Dendritic cell treated with granulocyte-macrophage colony-stimulating factor and Interleukin-4, amounts not matched to agents 40 ng/mL and 50 ng/mL, for 4 days (primary cell): ENCODE results near the gene MOCOS.
"Not testable (repeated sequence)": the region's sequence is repeated elsewhere in the genome, so short reads cannot be mapped to it uniquely, and the experiment has no call there.

Source experiments
- H3K27ac Mint-ChIP-seq: one replicate; pipeline ENCODE4 v1.8.0; 2022; ENCODE audit warnings: mild to moderate bottlenecking, mixed read lengths
- H3K27me3 Mint-ChIP-seq: one replicate; pipeline ENCODE4 v1.8.0; 2022; ENCODE audit warnings: mild to moderate bottlenecking, mixed read lengths
- H3K36me3 Mint-ChIP-seq: one replicate; pipeline ENCODE4 v1.8.0; 2022; ENCODE audit warnings: low read depth, mixed read lengths
- H3K4me1 Mint-ChIP-seq: one replicate; pipeline ENCODE4 v1.8.0; 2022; ENCODE audit warnings: low read depth, mixed read lengths
- H3K4me3 Mint-ChIP-seq: one replicate; pipeline ENCODE4 v1.8.0; 2022; ENCODE audit warnings: mild to moderate bottlenecking, moderate library complexity, mixed read lengths
- H3K9me3 Mint-ChIP-seq: one replicate; pipeline ENCODE4 v1.8.0; 2022; ENCODE audit warnings: mixed read lengths
- intact Hi-C: fragments of 100-400 bp; cut with micrococcal nuclease; formaldehyde crosslinking; loops from one replicate; pipeline ENCODE4 v1.15.0; 2022

The MOCOS gene

DNA sequence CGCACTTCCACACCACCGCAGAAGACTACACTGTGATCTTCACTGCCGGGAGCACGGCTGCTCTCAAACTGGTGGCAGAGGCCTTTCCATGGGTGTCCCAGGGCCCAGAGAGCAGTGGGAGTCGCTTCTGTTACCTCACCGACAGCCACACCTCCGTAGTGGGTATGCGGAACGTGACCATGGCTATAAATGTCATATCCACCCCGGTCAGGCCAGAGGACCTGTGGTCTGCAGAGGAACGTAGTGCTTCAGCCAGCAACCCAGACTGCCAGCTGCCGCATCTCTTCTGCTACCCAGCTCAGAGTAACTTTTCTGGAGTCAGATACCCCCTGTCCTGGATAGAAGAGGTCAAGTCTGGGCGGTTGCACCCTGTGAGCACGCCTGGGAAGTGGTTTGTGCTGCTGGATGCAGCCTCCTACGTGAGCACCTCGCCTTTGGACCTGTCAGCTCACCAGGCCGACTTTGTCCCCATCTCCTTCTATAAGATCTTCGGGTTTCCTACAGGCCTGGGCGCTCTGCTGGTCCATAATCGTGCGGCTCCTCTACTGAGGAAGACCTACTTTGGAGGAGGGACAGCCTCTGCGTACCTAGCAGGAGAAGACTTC is 12.5 kb downstream of the MOCOS start:
- Mint-ChIP-seq H3K4me3 (no peak overlapping the region), H3K4me1 (no peaks in the 10 kb centered on the region), H3K9me3 (peaks cover 9% of the 10 kb centered on the region), H3K27me3 (peaks cover 5% of the 10 kb centered on the region), H3K27ac (no peak overlapping the region), H3K36me3 (peaks cover 11% of the 10 kb centered on the region)
- intact Hi-C loops: loop anchor here (10.0 kb wide), 1 partner anchor 75 kb away; no protein-coding TSS in a partner anchor

DNA sequence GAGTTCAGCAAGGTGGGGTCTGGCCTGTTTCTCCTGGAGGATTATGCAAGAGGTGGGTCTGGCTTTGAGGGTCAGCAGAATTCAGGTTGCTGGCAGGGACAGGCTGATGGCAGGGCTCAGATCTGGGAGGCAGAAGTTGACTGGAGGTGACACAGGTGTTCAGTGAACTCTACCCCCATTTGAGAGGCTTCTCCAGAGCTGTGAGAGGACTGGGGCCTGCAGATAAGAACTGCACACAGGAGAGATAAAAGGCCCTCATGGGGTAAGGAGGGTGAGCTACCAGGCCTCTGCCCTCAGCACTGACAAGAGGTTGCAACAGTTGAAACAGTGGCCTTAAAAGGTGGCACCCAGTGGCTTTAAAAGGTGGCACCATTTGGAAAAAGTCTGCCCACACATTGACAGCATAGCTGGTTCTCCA is 13.1 kb downstream of the MOCOS start:
- H3K9me3 Mint-ChIP-seq: peaks cover 9% of the 10 kb centered on the region
- H3K27ac Mint-ChIP-seq: no peak overlapping the region
- no peak overlapping the region for H3K4me3 Mint-ChIP-seq
- H3K4me1 Mint-ChIP-seq: no peaks in the 10 kb centered on the region
- peaks cover 10% of the 10 kb centered on the region for H3K36me3 Mint-ChIP-seq
- intact Hi-C loops: loop anchor here (10.0 kb wide), 1 partner anchor 74 kb away; no protein-coding TSS in a partner anchor
- peaks cover 5% of the 10 kb centered on the region for H3K27me3 Mint-ChIP-seq

DNA sequence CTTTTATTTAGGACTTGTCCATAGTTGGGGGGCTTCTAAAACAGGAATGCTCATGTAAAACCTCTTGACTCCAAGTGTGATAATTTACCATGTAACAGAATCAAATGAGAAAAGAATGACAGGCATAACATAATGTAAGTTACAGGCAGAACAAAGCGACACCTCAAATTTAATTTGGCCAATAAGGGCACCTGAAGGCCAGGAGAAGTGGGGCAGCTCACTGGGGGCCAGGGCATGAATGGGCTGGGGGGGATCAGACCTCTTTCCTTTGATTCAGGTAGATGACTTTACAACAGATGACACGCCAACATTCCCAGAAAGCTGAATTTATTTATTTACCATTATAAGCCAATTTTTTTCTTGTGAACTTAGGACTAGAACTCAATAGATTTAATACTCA is 14.5 kb downstream of the MOCOS start:
- H3K27me3 Mint-ChIP-seq: peaks cover 4% of the 10 kb centered on the region
- peaks cover 9% of the 10 kb centered on the region for H3K9me3 Mint-ChIP-seq

DNA sequence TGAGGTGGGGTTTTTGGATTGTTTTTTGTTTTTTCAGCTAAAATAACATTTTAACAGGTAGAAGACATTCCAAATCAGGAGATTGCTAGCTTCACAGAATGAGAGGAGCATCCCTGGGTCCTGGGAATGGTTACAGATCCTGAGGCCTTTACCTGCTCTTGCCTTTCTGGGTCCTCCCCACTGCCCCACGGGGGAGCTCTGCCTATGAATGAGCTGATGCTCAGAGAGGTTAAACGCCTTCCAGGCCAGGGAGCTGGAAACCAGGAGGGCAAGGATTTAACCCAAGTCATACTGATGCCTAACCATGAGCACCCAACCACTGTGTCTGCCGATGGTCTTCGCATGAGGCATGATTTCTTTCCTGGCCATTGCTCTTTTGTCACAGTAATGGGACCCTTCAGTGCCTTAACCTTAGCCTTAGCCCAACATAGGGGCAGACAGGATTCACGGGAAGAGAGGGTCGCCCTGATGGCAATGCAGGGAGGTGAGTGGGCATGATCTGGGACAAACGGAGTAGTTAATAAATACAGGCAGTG is 16.1 kb downstream of the MOCOS start:
- peaks cover 18% of the 10 kb centered on the region for H3K9me3 Mint-ChIP-seq
- H3K36me3 Mint-ChIP-seq: peaks cover 35% of the 10 kb centered on the region
- H3K4me3 Mint-ChIP-seq: no peak overlapping the region
- H3K4me1 Mint-ChIP-seq: no peaks in the 10 kb centered on the region
- intact Hi-C loops: loop anchor here (10.0 kb wide), 1 partner anchor 71 kb away; no protein-coding TSS in a partner anchor
- H3K27me3 Mint-ChIP-seq: peaks cover 4% of the 10 kb centered on the region
- no peak overlapping the region for H3K27ac Mint-ChIP-seq

More for the DNA sequence above, 14.5 kb downstream of the MOCOS start:
- Mint-ChIP-seq H3K4me1 (no peaks in the 10 kb centered on the region), H3K27ac (no peak overlapping the region), H3K36me3 (peaks cover 19% of the 10 kb centered on the region), H3K4me3 (no peak overlapping the region)
- intact Hi-C loops: loop anchor here (10.0 kb wide), 1 partner anchor 73 kb away; no protein-coding TSS in a partner anchor

DNA sequence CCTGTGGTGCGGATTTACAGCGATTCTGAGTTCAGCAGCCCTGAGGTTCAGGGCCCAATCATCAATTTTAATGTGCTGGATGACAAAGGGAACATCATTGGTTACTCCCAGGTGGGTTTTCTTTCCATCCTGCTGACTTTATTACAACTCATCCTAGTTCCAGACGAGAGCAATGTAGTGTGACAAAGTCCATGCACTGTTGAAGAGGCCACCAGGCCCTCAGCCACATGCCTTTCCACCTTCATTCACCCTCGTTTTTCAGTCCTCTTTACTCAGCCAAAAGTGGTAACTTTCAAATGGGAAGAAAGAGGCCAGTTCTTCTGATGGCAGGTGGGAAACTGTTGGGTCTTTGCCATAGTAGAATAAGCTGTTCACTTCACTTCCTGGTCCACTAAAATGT is 17.9 kb downstream of the MOCOS start:
- no peaks in the 10 kb centered on the region for H3K4me1 Mint-ChIP-seq
- H3K27me3 Mint-ChIP-seq: peaks cover 4% of the 10 kb centered on the region
- no peak overlapping the region for H3K4me3 Mint-ChIP-seq
- peaks cover 20% of the 10 kb centered on the region for H3K9me3 Mint-ChIP-seq
- intact Hi-C loops: loop anchor here (10.0 kb wide), 1 partner anchor 70 kb away; no protein-coding TSS in a partner anchor
- peaks cover 35% of the 10 kb centered on the region for H3K36me3 Mint-ChIP-seq
- no peak overlapping the region for H3K27ac Mint-ChIP-seq

DNA sequence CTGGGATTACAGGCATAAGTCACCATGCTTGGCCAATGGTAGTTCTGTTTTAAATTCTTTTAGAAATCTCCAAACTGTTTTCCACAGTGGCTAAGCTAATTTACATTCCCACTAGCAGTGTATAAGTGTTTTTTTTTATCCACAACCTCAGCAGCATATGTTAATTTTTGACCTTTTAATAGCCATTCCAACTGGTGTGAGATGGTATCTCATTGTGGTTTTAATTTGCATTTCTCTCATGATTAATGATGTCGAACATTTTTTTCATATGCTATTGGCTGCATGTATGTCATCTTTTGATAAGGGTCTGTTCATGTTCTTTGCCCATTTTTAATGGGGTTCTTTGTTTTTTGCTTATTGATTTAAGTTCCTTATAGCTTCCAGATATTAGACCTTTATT is 20.0 kb downstream of the MOCOS start:
- intact Hi-C loops: loop anchor here (10.0 kb wide), 1 partner anchor 67 kb away; no protein-coding TSS in a partner anchor

DNA sequence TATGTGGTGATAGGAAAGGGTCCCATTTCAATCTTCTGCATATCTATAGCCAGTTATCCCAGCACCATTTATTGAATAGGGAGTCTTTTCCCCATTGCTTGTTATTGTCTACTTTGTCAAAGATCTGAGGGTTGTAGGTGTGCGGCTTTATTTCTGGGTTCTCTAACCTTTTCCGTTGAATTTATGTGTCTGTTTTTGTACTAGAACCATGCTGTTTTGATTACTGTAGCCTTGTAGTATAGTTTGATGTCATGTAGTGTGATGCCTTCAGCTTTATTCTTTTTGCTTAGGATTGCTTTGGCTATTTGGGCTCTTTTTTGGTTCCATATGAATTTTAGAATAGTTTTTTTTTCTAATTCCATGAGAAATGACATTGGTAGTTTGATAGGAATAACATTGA is 20.7 kb downstream of the MOCOS start:
- H3K27ac Mint-ChIP-seq, H3K27me3 Mint-ChIP-seq, H3K4me1 Mint-ChIP-seq, H3K4me3 Mint-ChIP-seq: not testable (repeated sequence)
- H3K36me3 Mint-ChIP-seq: peaks cover 47% of the 10 kb centered on the region
- peaks cover 12% of the 10 kb centered on the region for H3K9me3 Mint-ChIP-seq
- intact Hi-C loops: loop anchor here (10.0 kb wide), 1 partner anchor 67 kb away; no protein-coding TSS in a partner anchor

More for the DNA sequence above, 20.0 kb downstream of the MOCOS start:
- no peaks in the 10 kb centered on the region for H3K4me1 Mint-ChIP-seq
- no peak overlapping the region for H3K4me3 Mint-ChIP-seq
- no peak overlapping the region for H3K27ac Mint-ChIP-seq
- H3K36me3 Mint-ChIP-seq: peaks cover 40% of the 10 kb centered on the region
- H3K9me3 Mint-ChIP-seq: peaks cover 17% of the 10 kb centered on the region
- H3K27me3 Mint-ChIP-seq: peaks cover 2% of the 10 kb centered on the region

DNA sequence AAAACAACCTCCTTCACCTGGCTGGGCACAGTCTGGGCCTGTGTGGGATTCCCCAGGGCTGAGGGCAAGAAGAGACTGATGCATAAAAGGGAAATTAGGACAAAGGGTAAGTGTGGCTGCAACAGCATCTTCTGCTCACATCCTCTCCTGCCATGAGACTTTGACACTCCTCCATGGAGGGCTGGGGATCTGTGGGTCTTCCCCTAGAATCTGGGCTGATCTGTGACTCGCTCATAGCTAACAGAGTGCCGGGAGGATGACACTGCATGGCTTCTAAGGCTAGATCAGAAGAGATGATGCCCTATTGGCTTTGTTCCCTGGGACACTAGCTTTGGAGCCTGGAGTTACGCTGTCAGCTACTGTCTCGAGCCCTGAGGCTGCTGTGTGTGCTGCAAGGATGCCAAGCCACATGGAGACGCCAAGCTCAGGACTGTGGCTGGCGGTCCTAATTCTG is 24.3 kb downstream of the MOCOS start:
- H3K27ac Mint-ChIP-seq: no peak overlapping the region
- no peaks in the 10 kb centered on the region for H3K4me1 Mint-ChIP-seq
- peaks cover 12% of the 10 kb centered on the region for H3K9me3 Mint-ChIP-seq
- H3K4me3 Mint-ChIP-seq: no peak overlapping the region
- intact Hi-C loops: no loop called here
- peaks cover 42% of the 10 kb centered on the region for H3K36me3 Mint-ChIP-seq
- H3K27me3 Mint-ChIP-seq: no peaks in the 10 kb centered on the region

DNA sequence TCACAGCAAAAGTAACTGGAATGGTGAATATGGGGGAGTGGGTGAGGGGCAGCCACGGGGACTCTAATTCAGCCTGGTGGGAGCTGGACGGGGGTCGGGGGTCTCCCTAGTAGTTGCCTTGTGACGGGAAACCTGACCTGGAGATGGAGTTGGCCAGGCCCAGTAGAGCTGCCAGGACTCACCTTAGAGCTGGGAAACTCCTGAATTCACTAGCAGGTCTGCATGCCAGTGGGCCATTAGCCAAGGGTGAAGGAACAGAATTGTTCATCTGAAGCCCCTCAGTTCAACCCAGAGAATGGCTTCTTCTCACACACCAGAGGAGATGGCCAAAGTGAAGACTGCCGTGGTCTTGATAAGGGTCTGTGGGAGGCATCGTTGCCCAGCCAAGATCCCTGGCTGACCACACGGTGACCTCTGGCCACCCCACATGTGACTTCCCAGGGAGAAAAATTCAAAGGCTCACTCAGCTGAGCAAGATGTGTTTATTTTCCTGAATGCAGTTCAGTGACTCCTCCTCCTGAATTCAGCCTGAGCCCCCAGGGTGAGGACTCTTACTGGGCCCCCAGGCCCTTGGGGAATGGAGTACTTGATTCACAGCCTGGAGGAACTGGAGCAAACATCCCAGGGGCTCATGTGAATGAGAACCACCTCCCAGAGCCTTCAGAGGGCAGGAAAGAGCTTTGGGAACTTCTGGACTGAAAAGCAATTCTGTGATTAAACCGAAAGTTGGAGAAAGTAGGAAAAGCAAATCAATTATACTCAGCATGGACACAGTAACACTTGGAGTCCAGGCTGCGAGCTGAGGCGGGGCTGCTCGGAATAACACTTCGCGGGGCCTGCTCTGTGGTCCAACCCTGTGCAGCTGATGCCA is 25.2 kb downstream of the MOCOS start:
- H3K27me3 Mint-ChIP-seq: no peaks in the 10 kb centered on the region
- H3K4me3 Mint-ChIP-seq: no peak overlapping the region
- H3K36me3 Mint-ChIP-seq: peaks cover 33% of the 10 kb centered on the region
- H3K4me1 Mint-ChIP-seq: no peaks in the 10 kb centered on the region
- intact Hi-C loops: no loop called here
- H3K9me3 Mint-ChIP-seq: peaks cover 12% of the 10 kb centered on the region
- no peak overlapping the region for H3K27ac Mint-ChIP-seq

DNA sequence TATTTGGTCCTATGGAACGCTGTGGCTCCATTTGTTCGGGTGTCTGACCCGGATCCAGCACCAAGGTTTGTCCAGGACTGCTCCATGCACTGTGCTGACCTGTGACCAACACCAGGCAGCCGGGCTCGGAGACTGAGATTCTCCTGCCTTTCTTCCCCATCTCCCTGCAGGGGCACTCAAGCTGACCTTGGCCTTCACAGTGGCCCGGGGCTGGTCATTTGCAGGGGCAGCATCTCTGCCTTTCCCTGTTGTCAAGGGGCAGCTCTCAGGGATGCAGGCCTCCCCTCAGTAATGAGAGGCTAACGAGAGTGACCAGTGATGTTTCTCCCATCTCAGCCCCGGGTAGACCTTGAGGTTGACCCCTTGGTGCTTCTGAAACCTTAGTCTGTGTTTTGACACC is 27.5 kb downstream of the MOCOS start:
- Mint-ChIP-seq H3K27ac (no peak overlapping the region), H3K4me3 (no peak overlapping the region), H3K4me1 (no peaks in the 10 kb centered on the region), H3K36me3 (peaks cover 24% of the 10 kb centered on the region), H3K27me3 (no peaks in the 10 kb centered on the region), H3K9me3 (no peaks in the 10 kb centered on the region)
- intact Hi-C loops: no loop called here

DNA sequence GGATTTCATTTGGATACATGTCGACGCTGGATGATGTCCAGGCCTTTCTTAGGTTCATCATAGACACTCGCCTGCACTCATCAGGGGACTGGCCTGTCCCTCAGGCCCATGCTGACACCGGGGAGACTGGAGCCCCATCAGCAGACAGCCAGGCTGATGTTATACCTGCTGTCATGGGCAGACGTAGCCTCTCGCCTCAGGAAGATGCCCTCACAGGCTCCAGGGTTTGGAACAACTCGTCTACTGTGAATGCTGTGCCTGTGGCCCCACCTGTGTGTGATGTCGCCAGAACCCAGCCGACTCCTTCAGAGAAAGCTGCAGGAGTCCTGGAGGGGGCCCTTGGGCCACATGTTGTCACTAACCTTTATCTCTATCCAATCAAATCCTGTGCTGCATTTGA is 28.3 kb downstream of the MOCOS start:
- H3K36me3 Mint-ChIP-seq: peaks cover 24% of the 10 kb centered on the region
- H3K27me3 Mint-ChIP-seq: no peaks in the 10 kb centered on the region
- H3K4me1 Mint-ChIP-seq: no peaks in the 10 kb centered on the region
- no peaks in the 10 kb centered on the region for H3K9me3 Mint-ChIP-seq
- H3K4me3 Mint-ChIP-seq: no peak overlapping the region
- H3K27ac Mint-ChIP-seq: no peak overlapping the region
- intact Hi-C loops: no loop called here

DNA sequence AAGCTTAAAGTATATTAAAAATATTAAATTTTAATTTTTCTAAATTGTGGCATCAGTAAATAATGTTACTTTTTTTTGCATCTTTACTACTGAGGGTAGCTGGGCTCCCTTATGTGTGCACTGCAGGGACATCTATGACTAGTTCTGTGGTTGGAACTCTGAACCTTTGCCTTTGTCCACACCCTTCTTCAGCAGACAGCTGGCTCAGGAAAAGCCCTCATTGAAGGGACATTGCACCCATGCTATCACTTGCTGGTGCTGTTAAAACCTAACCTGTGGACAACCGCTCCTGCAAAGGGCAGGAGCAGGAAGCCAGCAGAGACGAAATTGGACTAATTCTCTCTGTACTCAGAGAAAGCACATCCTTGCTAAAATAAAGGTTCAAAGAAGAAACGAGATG is 30.1 kb downstream of the MOCOS start:
- intact Hi-C loops: no loop called here
- Mint-ChIP-seq H3K27me3 (no peaks in the 10 kb centered on the region), H3K9me3 (no peaks in the 10 kb centered on the region), H3K36me3 (peaks cover 18% of the 10 kb centered on the region), H3K4me3 (no peak overlapping the region), H3K4me1 (no peaks in the 10 kb centered on the region), H3K27ac (no peak overlapping the region)

DNA sequence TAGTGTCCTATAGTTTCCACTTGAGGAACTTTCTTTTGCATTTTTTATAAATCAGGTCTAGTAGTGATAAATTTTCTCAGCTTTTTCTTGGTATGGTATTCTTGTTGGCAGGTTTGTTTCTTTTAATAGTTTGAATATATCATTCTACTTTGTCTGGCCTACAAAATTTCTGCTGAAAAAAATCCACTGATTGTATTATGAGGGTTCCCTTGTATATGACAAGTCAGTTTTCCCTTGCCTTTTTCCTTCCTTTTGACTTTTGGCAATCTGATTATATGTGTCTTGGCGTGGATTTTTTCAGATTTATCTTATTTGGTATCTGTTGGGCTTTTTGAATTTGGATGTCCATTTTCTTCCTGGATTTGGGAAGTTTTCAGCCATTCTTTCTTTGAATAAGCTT is 41.9 kb downstream of the MOCOS start:
- peaks cover 68% of the 10 kb centered on the region for H3K9me3 Mint-ChIP-seq
- no peak overlapping the region for H3K27ac Mint-ChIP-seq
- intact Hi-C loops: no loop called here
- H3K4me3 Mint-ChIP-seq: no peak overlapping the region
- no peaks in the 10 kb centered on the region for H3K27me3 Mint-ChIP-seq
- no peaks in the 10 kb centered on the region for H3K4me1 Mint-ChIP-seq
- H3K36me3 Mint-ChIP-seq: peaks cover 26% of the 10 kb centered on the region

DNA sequence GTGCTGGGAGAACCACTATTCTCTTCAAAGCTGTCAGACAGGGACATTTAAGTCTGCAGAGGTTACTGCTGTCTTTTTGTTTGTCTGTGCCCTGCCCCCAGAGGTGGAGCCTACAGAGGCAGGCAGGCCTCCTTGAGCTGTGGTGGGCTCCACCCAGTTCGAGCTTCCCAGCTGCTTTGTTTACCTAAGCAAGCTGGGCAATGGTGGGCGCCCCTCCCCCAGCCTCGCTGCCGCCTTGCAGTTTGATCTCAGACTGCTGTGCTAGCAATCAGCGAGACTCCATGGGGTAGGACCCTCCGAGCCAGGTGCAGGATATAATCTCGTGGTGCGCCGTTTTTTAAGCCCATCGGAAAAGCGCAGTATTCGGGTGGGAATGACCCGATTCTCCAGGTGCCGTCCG is 53.2 kb downstream of the MOCOS start:
- H3K4me3 Mint-ChIP-seq, H3K27me3 Mint-ChIP-seq, H3K36me3 Mint-ChIP-seq, intact Hi-C loops, H3K4me1 Mint-ChIP-seq, H3K27ac Mint-ChIP-seq: not testable (repeated sequence)
- H3K9me3 Mint-ChIP-seq: peaks cover 31% of the 10 kb centered on the region
